Fibroblast of lung (primary cell): ENCODE measurements around the gene CAMKK1.
"Not testable (repeated sequence)": the region's sequence is repeated elsewhere in the genome, so short reads cannot be mapped to it uniquely, and the experiment has no call there.

Experiments
- CTCF ChIP-seq, 2 donors: IDR thresholded peaks in 1 of 2; conservative IDR thresholded peaks in 1 of 2; 1 replicate in 1 of 2; 2 replicates in 1 of 2; pipeline ENCODE4 v1.5.1; 2011 to 2012; ENCODE audit warnings: low read length in 2 of 2, control low read depth in 1 of 2, inconsistent platforms in 1 of 2, low read depth in 1 of 2, mild to moderate bottlenecking in 1 of 2
- EZH2 ChIP-seq: IDR thresholded peaks from 2 replicates; pipeline ENCODE4 v1.5.1; 2012; ENCODE audit warnings: low read length, control low read depth, mild to moderate bottlenecking; ENCODE audit errors: missing control alignments

DNA sequence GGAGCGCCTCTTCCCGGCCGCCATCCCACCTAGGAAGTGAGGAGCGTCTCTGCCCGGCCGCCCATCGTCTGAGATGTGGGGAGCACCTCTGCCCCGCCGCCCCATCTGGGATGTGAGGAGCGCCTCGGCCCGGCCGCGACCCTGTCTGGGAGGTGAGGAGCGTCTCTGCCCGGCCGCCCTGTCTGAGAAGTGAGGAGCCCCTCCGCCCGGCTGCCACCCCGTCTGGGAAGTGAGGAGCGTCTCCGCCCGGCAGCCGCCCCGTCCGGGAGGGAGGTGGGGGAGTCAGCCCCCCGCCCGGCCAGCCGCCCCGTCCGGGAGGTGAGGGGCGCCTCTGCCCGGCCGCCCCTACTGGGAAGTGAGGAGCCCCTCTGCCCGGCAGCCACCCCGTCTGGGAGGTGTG lies 38.6 kb downstream of the CAMKK1 start:
- not testable (repeated sequence) for TF ChIP-seq CTCF (conservative IDR thresholded peaks at IDR 0.05 in 1 of 2, IDR thresholded peaks at IDR 0.05 in 1 of 2; ENCODE audit: low read depth in 1 of 2, low read length in 2 of 2); EZH2
